Activated naive CD8-positive, alpha-beta T cell treated with anti-CD3 and anti-CD28 coated beads for 36 hours (primary cell): ENCODE data around the gene SNCAIP. TPM values are rescaled to one million over a fixed set of nuclear protein-coding genes. Genes with fewer than 3 reads are reported as not detected.

Source experiments
- DNase-seq: peaks from one replicate; pipeline ENCODE4 v3.0.0; 2021
- H3K27ac Mint-ChIP-seq: one replicate; pipeline ENCODE4 v1.8.0; 2022; ENCODE audit warnings: mild to moderate bottlenecking, moderate library complexity, mixed read lengths
- H3K27me3 Mint-ChIP-seq: one replicate; pipeline ENCODE4 v1.8.0; 2022; ENCODE audit warnings: mild to moderate bottlenecking, mixed read lengths
- H3K36me3 Mint-ChIP-seq: one replicate; pipeline ENCODE4 v1.8.0; 2021; ENCODE audit warnings: mild to moderate bottlenecking, mixed read lengths
- H3K4me1 Mint-ChIP-seq: one replicate; pipeline ENCODE4 v1.8.0; 2021; ENCODE audit warnings: mixed read lengths
- H3K4me3 Mint-ChIP-seq: one replicate; pipeline ENCODE4 v1.8.0; 2022; ENCODE audit warnings: mild to moderate bottlenecking, moderate library complexity, mixed read lengths
- H3K9me3 Mint-ChIP-seq: one replicate; pipeline ENCODE4 v1.8.0; 2022; ENCODE audit warnings: mixed read lengths
- total RNA-seq, 2 experiments: library from RNA; stranded (reverse); gene quantifications; one replicate each; pipeline ENCODE4 v1.2.3, GENCODE V29; 2021

Gene SNCAIP
- total RNA-seq, 2 experiments from 2014 or later = not detected

DNA sequence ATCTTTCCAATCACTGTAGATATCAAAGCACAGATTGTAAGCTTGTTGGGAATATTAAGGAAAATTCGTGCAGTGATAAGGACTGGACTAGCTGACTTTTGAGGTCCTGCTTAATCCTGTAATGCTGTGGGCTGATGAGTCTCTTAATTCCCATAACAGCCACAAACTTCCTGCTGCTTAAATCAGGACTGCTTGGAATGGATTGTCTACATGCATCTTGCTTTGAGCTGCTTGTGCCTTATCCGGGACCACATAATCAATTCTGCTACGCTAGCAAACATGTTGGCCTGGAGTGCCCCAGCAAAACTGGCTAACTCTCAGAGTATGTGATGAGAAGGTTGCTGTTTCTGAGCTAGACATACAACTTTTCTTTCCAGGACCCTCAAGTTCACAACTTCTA is 79.6 kb downstream of the SNCAIP start:
- no peaks in the 10 kb centered on the region for H3K4me1 Mint-ChIP-seq
- no peaks in the 10 kb centered on the region for H3K36me3 Mint-ChIP-seq
- H3K27ac Mint-ChIP-seq = no peak overlapping the region
- no peaks in the 10 kb centered on the region for H3K27me3 Mint-ChIP-seq
- H3K4me3 Mint-ChIP-seq = no peak overlapping the region
- no peaks in the 10 kb centered on the region for H3K9me3 Mint-ChIP-seq
- no peak for DNase-seq

DNA sequence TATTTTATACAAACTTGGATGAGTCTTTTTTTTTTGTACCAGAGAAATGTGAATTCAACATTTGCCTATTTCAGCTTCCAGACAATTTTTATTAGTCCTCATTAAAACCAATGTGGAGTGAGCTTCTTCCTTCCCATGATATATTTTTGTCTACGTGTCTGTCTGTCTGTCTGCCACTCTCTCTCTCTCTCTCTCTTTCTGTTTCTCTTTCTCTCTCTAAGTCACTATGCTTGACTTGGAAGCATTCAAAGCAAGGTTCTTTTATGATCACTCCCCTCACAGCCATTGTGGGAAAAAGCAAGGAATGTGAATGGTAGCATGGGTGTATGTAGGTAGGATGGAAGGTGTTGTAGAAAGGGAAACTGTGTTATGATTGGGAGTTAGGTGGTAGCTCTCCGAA is 80.2 kb downstream of the SNCAIP start:
- Mint-ChIP-seq H3K9me3 (no peaks in the 10 kb centered on the region), H3K36me3 (no peaks in the 10 kb centered on the region), H3K27me3 (peaks cover 4% of the 10 kb centered on the region), H3K27ac (no peak overlapping the region), H3K4me1 (no peaks in the 10 kb centered on the region), H3K4me3 (no peak overlapping the region)
- no peak for DNase-seq

GRCh38 chr5:122392824-122393223 is 80.8 kb downstream of the SNCAIP start:
- Mint-ChIP-seq H3K36me3 (no peaks in the 10 kb centered on the region), H3K4me1 (no peaks in the 10 kb centered on the region), H3K4me3 (no peak overlapping the region), H3K27me3 (peaks cover 8% of the 10 kb centered on the region), H3K9me3 (no peaks in the 10 kb centered on the region), H3K27ac (no peak overlapping the region)
- DNase-seq = no peak

DNA sequence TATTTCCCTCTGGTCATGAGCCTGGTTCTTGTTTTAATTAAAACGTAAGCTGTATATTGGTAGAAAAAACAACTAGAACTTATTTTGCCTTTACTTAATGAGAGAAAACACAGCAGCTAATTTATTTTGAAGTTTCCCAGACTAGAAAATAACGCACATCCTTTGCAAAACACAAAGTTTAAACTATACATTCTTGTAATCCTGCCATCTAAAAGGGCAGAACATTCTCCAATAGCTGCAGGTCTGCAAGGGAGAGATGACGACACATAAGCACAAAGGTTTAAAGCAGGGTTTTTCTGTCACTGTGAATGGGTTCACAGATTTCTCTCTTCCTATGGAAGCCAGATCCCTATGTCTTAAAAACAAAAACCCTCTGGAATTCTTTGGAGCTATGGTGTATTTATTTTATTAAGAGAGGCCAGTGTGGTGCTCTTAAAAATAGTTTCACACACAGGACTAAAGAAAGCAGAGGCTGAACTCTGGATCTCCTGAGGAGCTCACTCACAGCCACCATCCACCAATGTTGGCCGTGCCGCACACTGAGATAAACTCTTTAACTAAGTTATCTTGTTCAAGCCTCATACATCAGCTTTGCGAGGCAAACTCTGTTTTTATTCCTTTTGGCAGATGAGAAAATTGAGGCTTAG is 82.4 kb downstream of the SNCAIP start:
- Mint-ChIP-seq H3K4me3 (no peak overlapping the region), H3K4me1 (no peaks in the 10 kb centered on the region)
- no peak for DNase-seq

DNA sequence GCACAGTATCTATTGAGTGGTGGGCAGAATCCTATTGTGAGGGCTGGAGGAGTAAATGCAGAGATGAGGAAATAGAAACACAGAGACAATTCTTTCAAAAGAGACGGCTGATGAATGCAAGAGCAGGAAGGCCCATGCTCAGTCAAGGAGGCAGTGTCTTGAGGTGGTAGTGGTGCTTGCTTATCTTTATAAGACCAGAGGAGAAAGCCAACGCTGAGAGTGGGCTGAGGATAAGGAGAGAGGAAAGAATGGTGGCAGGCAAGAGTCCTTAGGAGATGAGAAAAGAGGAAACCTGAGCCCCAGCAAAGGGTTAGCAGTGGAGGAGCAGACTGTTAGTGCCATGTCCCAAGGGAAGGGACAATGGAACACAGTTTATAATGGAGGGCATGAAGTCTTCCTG is 86.0 kb downstream of the SNCAIP start:
- no peaks in the 10 kb centered on the region for H3K36me3 Mint-ChIP-seq
- peaks cover 12% of the 10 kb centered on the region for H3K27me3 Mint-ChIP-seq
- no peak overlapping the region for H3K27ac Mint-ChIP-seq
- no peaks in the 10 kb centered on the region for H3K9me3 Mint-ChIP-seq
- H3K4me1 Mint-ChIP-seq = no peaks in the 10 kb centered on the region
- DNase-seq = no peak
- no peak overlapping the region for H3K4me3 Mint-ChIP-seq

More for the DNA sequence above, 82.4 kb downstream of the SNCAIP start:
- Mint-ChIP-seq H3K27ac (no peak overlapping the region), H3K27me3 (peaks cover 12% of the 10 kb centered on the region), H3K36me3 (no peaks in the 10 kb centered on the region), H3K9me3 (no peaks in the 10 kb centered on the region)

DNA sequence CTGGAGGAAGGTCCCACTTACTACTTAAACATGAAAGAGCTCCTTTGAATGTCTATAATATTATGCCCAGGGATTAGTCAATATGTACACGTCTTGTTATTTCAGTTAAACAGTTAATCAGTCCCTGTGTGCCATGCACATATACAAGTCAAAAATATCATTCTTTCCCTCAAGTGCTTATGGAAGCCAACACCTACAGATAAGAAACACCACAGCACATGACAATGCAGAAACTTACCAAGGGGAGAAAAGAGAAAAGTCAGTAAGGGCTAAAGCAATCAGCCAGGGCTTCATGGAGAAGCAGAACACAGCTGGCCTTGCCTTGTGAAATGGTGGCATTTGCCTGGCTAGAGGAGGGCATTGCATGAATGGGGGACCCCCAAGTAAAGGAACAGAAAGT is 88.3 kb downstream of the SNCAIP start:
- no peak overlapping the region for H3K4me3 Mint-ChIP-seq
- DNase-seq = no peak
- no peak overlapping the region for H3K27ac Mint-ChIP-seq
- H3K36me3 Mint-ChIP-seq = no peaks in the 10 kb centered on the region
- peaks cover 12% of the 10 kb centered on the region for H3K27me3 Mint-ChIP-seq
- H3K9me3 Mint-ChIP-seq = no peaks in the 10 kb centered on the region
- no peaks in the 10 kb centered on the region for H3K4me1 Mint-ChIP-seq

GRCh38 chr5:122400938-122401337 is 88.9 kb downstream of the SNCAIP start:
- Mint-ChIP-seq H3K9me3 (no peaks in the 10 kb centered on the region), H3K27me3 (peaks cover 12% of the 10 kb centered on the region), H3K36me3 (no peaks in the 10 kb centered on the region), H3K27ac (no peak overlapping the region), H3K4me3 (no peak overlapping the region), H3K4me1 (no peaks in the 10 kb centered on the region)
- no peak for DNase-seq

GRCh38 chr5:122401976-122402725 is 90.1 kb downstream of the SNCAIP start:
- Mint-ChIP-seq H3K27ac (no peak overlapping the region), H3K27me3 (peaks cover 9% of the 10 kb centered on the region), H3K4me3 (no peak overlapping the region), H3K9me3 (no peaks in the 10 kb centered on the region), H3K36me3 (no peaks in the 10 kb centered on the region), H3K4me1 (no peaks in the 10 kb centered on the region)
- DNase-seq = no peak

DNA sequence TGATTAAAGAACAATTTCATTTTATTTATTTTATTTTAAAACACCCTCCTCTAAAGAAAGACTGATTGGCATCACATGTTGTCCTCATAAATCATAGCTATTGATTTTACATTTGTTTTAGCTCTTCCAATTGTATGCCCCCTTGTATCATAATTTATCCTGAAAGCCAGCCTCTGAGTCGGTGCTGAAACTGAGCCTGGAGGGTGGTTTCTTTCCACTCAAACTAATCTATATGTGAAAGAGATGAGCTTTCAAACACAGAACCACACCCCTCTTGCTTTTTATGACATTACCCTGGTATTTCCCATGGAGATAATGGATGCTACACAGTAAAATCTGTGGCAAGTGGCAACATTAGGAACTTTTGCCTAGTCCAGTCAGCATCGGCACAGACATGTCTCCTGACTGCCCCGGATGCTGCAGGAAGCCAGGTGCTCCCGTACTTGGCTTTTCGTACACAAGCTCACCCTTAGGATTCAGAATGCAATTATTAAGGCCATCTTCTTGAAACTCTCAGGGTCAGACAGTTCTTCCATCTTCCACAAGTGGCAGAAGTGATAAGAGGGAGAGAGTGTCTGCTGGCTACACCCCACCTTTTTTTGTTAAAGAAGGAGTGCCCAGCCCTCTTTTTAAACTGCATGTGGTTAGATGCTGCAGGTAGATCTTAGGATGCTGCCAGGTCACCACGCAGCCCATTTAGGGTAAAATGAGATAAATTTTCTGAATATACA is 91.1 kb downstream of the SNCAIP start:
- Mint-ChIP-seq H3K9me3 (no peaks in the 10 kb centered on the region), H3K27ac (no peak overlapping the region), H3K4me3 (no peak overlapping the region), H3K4me1 (no peaks in the 10 kb centered on the region), H3K36me3 (no peaks in the 10 kb centered on the region), H3K27me3 (peaks cover under 1% of the 10 kb centered on the region)
- no peak for DNase-seq

GRCh38 chr5:122404018-122404417 is 92.0 kb downstream of the SNCAIP start:
- Mint-ChIP-seq H3K9me3 (no peaks in the 10 kb centered on the region), H3K27ac (no peak overlapping the region), H3K4me1 (no peaks in the 10 kb centered on the region), H3K4me3 (no peak overlapping the region), H3K36me3 (no peaks in the 10 kb centered on the region), H3K27me3 (no peaks in the 10 kb centered on the region)
- no peak for DNase-seq

- no peaks in the 10 kb centered on the region for H3K36me3 Mint-ChIP-seq
- no peaks in the 10 kb centered on the region for H3K4me1 Mint-ChIP-seq
- H3K9me3 Mint-ChIP-seq = no peaks in the 10 kb centered on the region
- no peaks in the 10 kb centered on the region for H3K27me3 Mint-ChIP-seq
- H3K4me3 Mint-ChIP-seq = no peak overlapping the region
- DNase-seq = no peak
- no peak overlapping the region for H3K27ac Mint-ChIP-seq
Observed at GRCh38 chr5:122404653-122405362, 92.8 kb downstream of the SNCAIP start.

GRCh38 chr5:122405751-122406150 is 93.7 kb downstream of the SNCAIP start:
- no peak overlapping the region for H3K27ac Mint-ChIP-seq

DNA sequence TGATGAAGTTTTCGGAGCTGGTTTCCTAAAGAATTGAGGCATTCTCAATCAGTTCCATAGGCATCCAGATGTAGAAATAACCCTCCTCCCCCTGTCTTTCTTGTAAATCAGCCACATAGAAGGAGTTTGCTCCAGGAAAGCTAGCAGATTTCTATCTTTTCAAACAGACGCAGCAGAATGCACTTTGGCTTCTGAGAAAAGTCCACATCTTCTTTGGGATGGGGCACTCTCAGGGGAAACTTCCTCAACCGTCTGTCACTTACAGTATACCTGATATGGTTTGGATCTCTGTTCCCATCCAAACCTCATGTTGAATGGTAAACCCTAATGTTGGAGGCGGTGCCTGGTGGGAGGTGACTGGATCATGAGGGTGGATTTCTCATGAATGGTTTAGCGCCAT is 94.1 kb downstream of the SNCAIP start:
- Mint-ChIP-seq H3K4me1 (no peaks in the 10 kb centered on the region), H3K4me3 (no peak overlapping the region), H3K9me3 (no peaks in the 10 kb centered on the region), H3K27me3 (no peaks in the 10 kb centered on the region), H3K36me3 (no peaks in the 10 kb centered on the region), H3K27ac (no peak overlapping the region)
- no peak for DNase-seq

More at GRCh38 chr5:122405751-122406150, 93.7 kb downstream of the SNCAIP start:
- Mint-ChIP-seq H3K9me3 (no peaks in the 10 kb centered on the region), H3K27me3 (no peaks in the 10 kb centered on the region), H3K4me3 (no peak overlapping the region), H3K4me1 (no peaks in the 10 kb centered on the region), H3K36me3 (no peaks in the 10 kb centered on the region)
- DNase-seq = no peak

- no peak for DNase-seq
- H3K9me3 Mint-ChIP-seq = no peaks in the 10 kb centered on the region
- no peaks in the 10 kb centered on the region for H3K4me1 Mint-ChIP-seq
- H3K4me3 Mint-ChIP-seq = no peak overlapping the region
- peaks cover 5% of the 10 kb centered on the region for H3K27me3 Mint-ChIP-seq
- H3K36me3 Mint-ChIP-seq = no peaks in the 10 kb centered on the region
- H3K27ac Mint-ChIP-seq = no peak overlapping the region
Observed at GRCh38 chr5:122408592-122409224, 96.7 kb downstream of the SNCAIP start.

- Mint-ChIP-seq H3K27ac (no peak overlapping the region), H3K9me3 (no peaks in the 10 kb centered on the region), H3K4me1 (no peaks in the 10 kb centered on the region), H3K36me3 (no peaks in the 10 kb centered on the region), H3K4me3 (no peak overlapping the region), H3K27me3 (peaks cover 5% of the 10 kb centered on the region)
- no peak for DNase-seq
Observed at GRCh38 chr5:122412966-122413365, 100.9 kb downstream of the SNCAIP start.
